Stomach smooth muscle (tissue), 2 donors: ENCODE data around the gene GOLIM4.
"Not testable (repeated sequence)": the region's sequence is repeated elsewhere in the genome, so short reads cannot be mapped to it uniquely, and the experiment has no call there.

ENCODE experiments used
- H3K27ac ChIP-seq: one replicate; pipeline ENCODE4 v1.7.0; 2013; ENCODE audit warnings: mild to moderate bottlenecking, low read length, inconsistent platforms
- H3K27me3 ChIP-seq, 2 donors: one replicate each; pipeline ENCODE4 v1.7.0; 2013; ENCODE audit warnings: low read length in 2 of 2; ENCODE audit not compliant: insufficient read depth in 2 of 2, control insufficient read depth in 1 of 2
- H3K36me3 ChIP-seq, 2 donors: one replicate each; pipeline ENCODE4 v1.7.0; 2013; ENCODE audit warnings: low read length in 2 of 2; ENCODE audit not compliant: control insufficient read depth in 2 of 2, insufficient read depth in 2 of 2
- H3K4me1 ChIP-seq: one replicate; pipeline ENCODE4 v1.7.0; 2013; ENCODE audit warnings: low read length; ENCODE audit not compliant: control insufficient read depth, insufficient read depth
- H3K4me3 ChIP-seq, 2 donors: one replicate each; pipeline ENCODE4 v1.7.0; 2013; ENCODE audit warnings: low read length in 2 of 2
- H3K9ac ChIP-seq, 2 donors: one replicate each; pipeline ENCODE4 v1.7.0; 2013; ENCODE audit warnings: low read length in 2 of 2, mild to moderate bottlenecking in 1 of 2
- H3K9me3 ChIP-seq, 2 donors: one replicate each; pipeline ENCODE4 v1.7.0; 2013; ENCODE audit warnings: low read length in 2 of 2; ENCODE audit not compliant: control insufficient read depth in 2 of 2
- donor health status: healthy.
- donor health status: Pancreatic carcinoma.

GOLIM4 gene

GRCh38 chr3:168025076-168025475 lies 70.6 kb downstream of the GOLIM4 start:
- H3K36me3 ChIP-seq: peaks cover 15 to 25% of the 10 kb centered on the region in 2 donors

GRCh38 chr3:168024537-168024941 lies 71.2 kb downstream of the GOLIM4 start:
- Histone ChIP-seq H3K4me1 (peaks cover 14% of the 10 kb centered on the region), H3K27ac (peak overlapping the region; percentile 42), H3K4me3 (peak overlapping the region in 1 of 2 donors; percentile 10), H3K9me3 (no peaks in the 10 kb centered on the region), H3K36me3 (peaks cover 15 to 22% of the 10 kb centered on the region in 2 donors), H3K27me3 (no peaks in the 10 kb centered on the region), H3K9ac (no peak overlapping the region)

More at GRCh38 chr3:168025076-168025475, 70.6 kb downstream of the GOLIM4 start:
- no peaks in the 10 kb centered on the region for H3K9me3 ChIP-seq
- H3K9ac ChIP-seq: no peak overlapping the region
- H3K4me1 ChIP-seq: peaks cover 14% of the 10 kb centered on the region
- peak overlapping the region; percentile 42 for H3K27ac ChIP-seq
- no peaks in the 10 kb centered on the region for H3K27me3 ChIP-seq
- peak overlapping the region in 1 of 2 donors; percentile 10 for H3K4me3 ChIP-seq

GRCh38 chr3:168021737-168022450 lies 73.8 kb downstream of the GOLIM4 start:
- Histone ChIP-seq H3K36me3 (peaks cover 15 to 23% of the 10 kb centered on the region in 2 donors), H3K27me3 (no peaks in the 10 kb centered on the region), H3K27ac (no peak overlapping the region), H3K9ac (no peak overlapping the region), H3K4me3 (no peak overlapping the region), H3K9me3 (no peaks in the 10 kb centered on the region), H3K4me1 (peaks cover 13% of the 10 kb centered on the region)

GRCh38 chr3:168011280-168011679 lies 84.4 kb downstream of the GOLIM4 start:
- H3K27me3 ChIP-seq, H3K4me1 ChIP-seq, H3K9ac ChIP-seq, H3K9me3 ChIP-seq, H3K4me3 ChIP-seq, H3K27ac ChIP-seq, H3K36me3 ChIP-seq: not testable (repeated sequence)

- Histone ChIP-seq H3K27ac (no peak overlapping the region), H3K36me3 (peaks cover 2 to 3% of the 10 kb centered on the region in 2 donors), H3K9me3 (no peaks in the 10 kb centered on the region), H3K4me3 (no peak overlapping the region), H3K27me3 (no peaks in the 10 kb centered on the region), H3K9ac (no peak overlapping the region), H3K4me1 (no peaks in the 10 kb centered on the region)
These were observed 89.1 kb downstream of the GOLIM4 start for GRCh38 chr3:168006584-168006983.

GRCh38 chr3:168003911-168004310 lies 91.8 kb downstream of the GOLIM4 start:
- no peak overlapping the region for H3K9ac ChIP-seq
- no peaks in the 10 kb centered on the region for H3K27me3 ChIP-seq
- H3K9me3 ChIP-seq: no peaks in the 10 kb centered on the region
- H3K4me1 ChIP-seq: no peaks in the 10 kb centered on the region
- H3K36me3 ChIP-seq: no peaks in the 10 kb centered on the region
- H3K4me3 ChIP-seq: no peak overlapping the region
- H3K27ac ChIP-seq: no peak overlapping the region

GRCh38 chr3:168002786-168003368 lies 92.8 kb downstream of the GOLIM4 start:
- no peak overlapping the region for H3K27ac ChIP-seq
- H3K9ac ChIP-seq: no peak overlapping the region
- H3K4me1 ChIP-seq: no peaks in the 10 kb centered on the region
- H3K9me3 ChIP-seq: no peaks in the 10 kb centered on the region
- no peaks in the 10 kb centered on the region for H3K27me3 ChIP-seq
- no peak overlapping the region for H3K4me3 ChIP-seq
- no peaks in the 10 kb centered on the region for H3K36me3 ChIP-seq

- Histone ChIP-seq H3K9ac (no peak overlapping the region), H3K9me3 (no peaks in the 10 kb centered on the region), H3K27ac (no peak overlapping the region), H3K27me3 (no peaks in the 10 kb centered on the region), H3K36me3 (no peaks in the 10 kb centered on the region), H3K4me1 (no peaks in the 10 kb centered on the region), H3K4me3 (no peak overlapping the region)
These were observed 94.5 kb downstream of the GOLIM4 start for GRCh38 chr3:168001244-168001643.

- H3K9ac ChIP-seq: no peak overlapping the region
- H3K4me3 ChIP-seq: no peak overlapping the region
- no peaks in the 10 kb centered on the region for H3K27me3 ChIP-seq
- H3K36me3 ChIP-seq: no peaks in the 10 kb centered on the region
- no peaks in the 10 kb centered on the region for H3K4me1 ChIP-seq
- H3K9me3 ChIP-seq: no peaks in the 10 kb centered on the region
- no peak overlapping the region for H3K27ac ChIP-seq
These were observed 97.5 kb downstream of the GOLIM4 start for GRCh38 chr3:167998253-167998652.

GRCh38 chr3:167996514-167996913 lies 99.2 kb downstream of the GOLIM4 start:
- Histone ChIP-seq H3K9me3 (no peaks in the 10 kb centered on the region), H3K4me1 (no peaks in the 10 kb centered on the region), H3K27me3 (no peaks in the 10 kb centered on the region), H3K27ac (no peak overlapping the region), H3K4me3 (no peak overlapping the region), H3K36me3 (no peaks in the 10 kb centered on the region), H3K9ac (no peak overlapping the region)

- Histone ChIP-seq H3K9me3 (no peaks in the 10 kb centered on the region), H3K4me1 (no peaks in the 10 kb centered on the region), H3K36me3 (no peaks in the 10 kb centered on the region), H3K4me3 (no peak overlapping the region), H3K9ac (no peak overlapping the region), H3K27ac (no peak overlapping the region), H3K27me3 (no peaks in the 10 kb centered on the region)
These were observed 103.3 kb downstream of the GOLIM4 start for GRCh38 chr3:167992381-167992780.
